ENCODE measurements around the gene STX5.
"Not testable (repeated sequence)": the region's sequence is repeated elsewhere in the genome, so short reads cannot be mapped to it uniquely, and the experiment has no call there.

The STX5 gene

GRCh38 chr11:62832336-62833234, 734 bp upstream of the STX5 start, which contains the start of gene TEX54:
Gene TEX54, minus strand, starts transcription at chr11:62832841.
- in situ Hi-C loops (cut with MboI; ENCODE audit: low sequenced_read_pairs): no loop called here

GRCh38 chr11:62830904-62831519, 839 bp downstream of the STX5 start:
- in situ Hi-C loops (cut with MboI; ENCODE audit: low sequenced_read_pairs): no loop called here

GRCh38 chr11:62828130-62828529, 3.7 kb downstream of the STX5 start:
- in situ Hi-C loops (cut with MboI; ENCODE audit: low sequenced_read_pairs): not testable (repeated sequence)

- in situ Hi-C loops (cut with MboI; ENCODE audit: low sequenced_read_pairs): no loop called here
Measured at GRCh38 chr11:62823677-62824076, 8.2 kb downstream of the STX5 start.

GRCh38 chr11:62817129-62817528, 14.7 kb downstream of the STX5 start:
- in situ Hi-C loops (cut with MboI; ENCODE audit: low sequenced_read_pairs): no loop called here

- in situ Hi-C loops (cut with MboI; ENCODE audit: low sequenced_read_pairs): no loop called here
Measured at GRCh38 chr11:62816557-62816956, 15.3 kb downstream of the STX5 start.

GRCh38 chr11:62811659-62812058, 20.2 kb downstream of the STX5 start:
- in situ Hi-C loops (cut with MboI; ENCODE audit: low sequenced_read_pairs): no loop called here

- in situ Hi-C loops (cut with MboI; ENCODE audit: low sequenced_read_pairs): no loop called here
Measured at GRCh38 chr11:62810748-62811147, 21.1 kb downstream of the STX5 start.

- in situ Hi-C loops (cut with MboI; ENCODE audit: low sequenced_read_pairs): no loop called here
Measured at GRCh38 chr11:62806611-62807121, 25.2 kb downstream of the STX5 start.

GRCh38 chr11:62805961-62806441, 25.9 kb downstream of the STX5 start:
- in situ Hi-C loops (cut with MboI; ENCODE audit: low sequenced_read_pairs): no loop called here

- in situ Hi-C loops (cut with MboI; ENCODE audit: low sequenced_read_pairs): no loop called here
Measured at GRCh38 chr11:62805076-62805892, 26.6 kb downstream of the STX5 start, which contains the start of gene NXF1. Gene NXF1, minus strand, starts transcription at chr11:62805440. Its CDS starts 84 bp downstream, at chr11:62805356.

GRCh38 chr11:62804310-62805075, 27.4 kb downstream of the STX5 start:
- in situ Hi-C loops (cut with MboI; ENCODE audit: low sequenced_read_pairs): no loop called here

GRCh38 chr11:62801071-62801470, 30.8 kb downstream of the STX5 start:
- in situ Hi-C loops (cut with MboI; ENCODE audit: low sequenced_read_pairs): no loop called here

- in situ Hi-C loops (cut with MboI; ENCODE audit: low sequenced_read_pairs): no loop called here
Measured at GRCh38 chr11:62799486-62799885, 32.4 kb downstream of the STX5 start.

- in situ Hi-C loops (cut with MboI; ENCODE audit: low sequenced_read_pairs): no loop called here
Measured at GRCh38 chr11:62796281-62796680, 35.6 kb downstream of the STX5 start.

GRCh38 chr11:62794201-62794775, 37.6 kb downstream of the STX5 start:
- in situ Hi-C loops (cut with MboI; ENCODE audit: low sequenced_read_pairs): no loop called here

- in situ Hi-C loops (cut with MboI; ENCODE audit: low sequenced_read_pairs): no loop called here
Measured at GRCh38 chr11:62792202-62792575, 39.7 kb downstream of the STX5 start.

- in situ Hi-C loops (cut with MboI; ENCODE audit: low sequenced_read_pairs): no loop called here
Measured at GRCh38 chr11:62791501-62792201, 40.2 kb downstream of the STX5 start, which contains the start of gene TMEM223. Gene TMEM223, minus strand, starts transcription at chr11:62792006. Its CDS starts 12 bp downstream, at chr11:62791994.

- in situ Hi-C loops (cut with MboI; ENCODE audit: low sequenced_read_pairs): no loop called here
Measured at GRCh38 chr11:62789576-62789975, 42.3 kb downstream of the STX5 start.
